Measurements from ENCODE around the gene RTN4R.
A peak's percentile ranks its signal among the peaks of the same experiment; 100 is the strongest.

RTN4R gene

DNA sequence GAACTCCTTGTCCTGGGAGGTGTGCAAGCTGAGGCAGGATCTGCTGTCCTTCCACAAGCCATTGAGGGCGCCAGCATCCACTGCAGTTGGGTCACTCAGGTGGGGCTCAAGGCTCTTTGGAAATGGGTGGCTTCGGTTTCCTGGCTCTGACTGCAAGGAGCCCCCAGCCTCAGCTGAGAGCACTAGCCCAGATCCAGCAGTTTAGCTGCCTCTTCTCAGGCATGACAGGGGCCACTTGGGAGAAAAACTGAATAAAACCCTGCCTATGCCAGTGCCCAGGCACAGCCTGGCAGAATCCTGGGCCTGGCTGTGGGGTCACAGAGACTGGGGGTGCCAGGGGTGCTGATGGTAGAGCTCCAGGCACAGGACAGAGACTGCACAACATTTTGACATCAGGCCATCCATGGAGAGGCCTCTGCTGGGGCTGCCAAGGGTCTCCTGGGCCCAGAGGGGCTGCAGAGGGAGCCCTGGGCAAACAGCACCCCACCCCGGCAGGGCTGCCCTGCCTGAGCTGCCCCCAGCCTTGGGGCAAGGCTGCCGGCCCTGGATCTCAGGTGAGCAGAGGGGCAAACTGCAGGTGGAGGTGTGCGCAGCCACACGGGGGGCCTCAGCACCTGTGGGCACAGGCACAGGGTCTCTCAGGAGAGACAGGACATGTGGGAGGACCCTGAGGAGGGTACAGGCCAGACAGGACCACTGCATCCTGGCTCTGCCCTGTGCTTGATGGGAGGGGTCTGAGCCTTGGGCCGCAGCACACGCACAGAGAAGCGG is 28.3 kb downstream of the RTN4R start:
- DNase-seq = no peak

DNA sequence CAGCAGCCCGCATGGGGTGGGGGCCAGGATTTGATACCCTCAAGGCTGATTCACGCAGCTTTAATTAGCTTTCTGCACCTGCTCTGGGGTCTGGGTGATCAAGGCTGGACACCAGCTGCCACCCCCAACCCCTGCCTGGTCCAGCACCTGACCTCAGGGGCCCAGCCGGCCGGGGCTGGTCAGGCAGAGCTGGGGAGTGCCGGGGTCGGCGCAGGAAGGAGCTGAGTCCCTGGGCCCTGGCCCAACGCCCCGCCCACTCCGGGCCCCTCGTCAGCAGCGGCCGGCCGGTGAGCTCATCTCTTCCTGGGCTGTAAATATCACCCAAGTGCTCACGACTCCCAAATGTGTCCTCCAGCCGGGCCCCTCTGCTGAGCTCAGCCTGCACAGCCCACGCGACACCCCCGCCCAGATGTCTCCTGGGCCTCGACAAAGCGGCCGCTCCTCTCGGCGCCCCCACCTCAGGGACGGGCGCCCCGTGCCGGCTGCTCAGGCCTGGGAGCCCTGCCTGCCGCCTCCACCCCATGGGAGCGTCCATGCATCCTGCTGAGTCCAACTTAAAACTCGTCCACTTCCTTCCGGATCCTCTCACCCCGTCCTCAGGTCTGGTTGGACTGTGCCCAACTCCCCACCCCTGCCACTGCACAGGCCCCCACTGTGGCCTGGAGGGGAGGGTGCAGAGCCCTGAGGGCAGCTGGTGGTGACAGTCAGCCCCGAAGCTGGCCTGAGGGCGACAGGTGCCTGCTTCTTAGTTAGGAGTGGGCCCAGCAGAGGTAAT is 29.0 kb downstream of the RTN4R start:
- peak; percentile 16 for DNase-seq

DNA sequence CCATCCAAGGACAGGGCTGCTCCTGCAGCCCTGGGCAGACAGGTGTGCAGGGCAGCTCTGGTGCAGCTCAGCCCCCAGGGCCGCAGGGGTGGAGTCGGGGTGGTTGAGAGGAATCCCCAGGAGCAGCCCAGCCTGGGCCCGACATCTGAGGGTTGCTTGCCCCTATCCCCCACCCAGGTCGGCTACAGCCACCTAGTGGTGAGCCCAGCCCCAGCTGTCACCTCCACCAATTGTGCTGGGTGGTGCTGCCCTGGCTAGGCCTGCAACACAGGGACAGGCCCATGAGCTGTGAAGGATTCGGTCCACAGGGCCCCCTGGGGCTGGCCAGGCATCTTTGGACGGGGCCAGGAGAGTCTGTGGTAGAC is 29.6 kb downstream of the RTN4R start:
- DNase-seq = peak; percentile 65

DNA sequence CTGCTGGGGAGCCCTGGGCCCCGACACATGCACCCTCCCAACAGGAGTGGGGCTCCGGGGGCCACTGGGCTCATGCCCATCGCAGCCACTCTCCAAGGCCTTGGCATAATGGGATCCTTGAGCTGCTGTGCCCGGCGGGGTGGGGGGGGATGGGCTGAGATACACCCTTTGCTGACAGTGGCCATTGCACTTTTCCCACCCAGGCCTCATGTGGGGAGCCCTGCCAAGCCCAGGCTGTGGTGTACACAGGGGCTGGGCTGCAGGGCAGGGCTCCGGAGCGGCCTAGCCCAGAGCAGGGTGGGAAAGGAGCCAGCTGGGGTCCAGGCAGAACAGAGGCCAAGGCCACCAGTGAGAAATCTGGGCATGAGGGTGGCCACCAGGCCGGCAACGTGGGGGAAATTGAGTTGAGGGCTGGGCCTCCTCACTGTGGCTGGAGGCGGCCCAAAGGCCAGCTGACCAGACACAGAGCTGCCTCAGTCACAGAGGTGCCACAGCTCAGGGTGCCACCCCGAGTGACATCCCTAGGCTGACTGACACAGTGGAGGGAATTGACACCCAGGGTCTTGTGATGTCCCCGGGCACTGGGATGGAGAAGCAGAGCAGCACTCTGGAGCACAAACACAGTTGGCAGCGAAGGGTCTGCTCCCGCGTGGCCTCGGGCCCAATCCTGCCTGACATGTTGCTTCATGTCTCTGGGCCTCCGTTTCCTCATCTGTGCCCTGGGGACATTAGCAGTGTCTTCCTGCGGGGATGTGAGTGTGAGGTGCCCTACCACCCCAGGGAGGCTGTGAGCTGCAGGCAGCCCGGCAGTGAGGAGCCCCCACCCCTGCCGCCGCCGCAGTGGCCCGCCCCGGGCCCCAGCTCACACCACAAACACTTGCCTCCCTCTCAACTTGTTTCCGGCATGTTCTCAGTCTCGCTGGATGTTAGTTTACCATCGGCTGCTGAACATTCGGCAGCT is 30.4 kb downstream of the RTN4R start:
- peak; percentile 62 for DNase-seq

DNA sequence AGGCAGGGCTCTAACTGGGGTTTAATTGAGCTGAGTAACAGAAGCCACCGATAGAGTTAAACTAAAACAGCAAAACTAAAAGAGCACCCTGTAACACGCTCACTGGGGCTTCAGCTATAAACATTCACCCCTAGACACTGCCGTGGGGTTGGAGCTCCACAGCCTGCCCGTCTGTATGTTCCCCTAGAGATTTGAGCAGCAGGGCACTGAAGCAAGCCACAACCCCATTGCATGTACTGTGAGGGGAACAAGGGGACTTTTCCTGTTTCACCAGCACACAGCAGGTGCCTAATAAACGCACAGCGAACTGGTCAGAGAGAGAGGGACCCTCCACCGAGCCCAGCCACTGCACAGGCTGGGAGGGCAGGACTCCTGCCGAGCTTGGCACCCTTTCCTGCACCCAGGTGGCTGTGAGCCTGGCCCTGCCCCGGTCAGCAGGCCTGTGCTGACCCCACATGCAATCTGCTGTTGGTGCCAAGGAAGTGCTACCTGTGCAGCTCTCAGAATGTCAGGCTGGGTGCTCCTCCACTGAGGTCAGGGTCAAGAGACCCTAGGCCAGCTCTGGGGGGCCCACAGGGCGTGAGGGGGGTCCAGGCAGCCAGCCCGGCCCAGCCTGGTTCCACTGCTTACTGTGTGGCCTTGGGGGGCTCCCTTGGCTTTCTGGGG is 31.9 kb downstream of the RTN4R start:
- no peak for DNase-seq

DNA sequence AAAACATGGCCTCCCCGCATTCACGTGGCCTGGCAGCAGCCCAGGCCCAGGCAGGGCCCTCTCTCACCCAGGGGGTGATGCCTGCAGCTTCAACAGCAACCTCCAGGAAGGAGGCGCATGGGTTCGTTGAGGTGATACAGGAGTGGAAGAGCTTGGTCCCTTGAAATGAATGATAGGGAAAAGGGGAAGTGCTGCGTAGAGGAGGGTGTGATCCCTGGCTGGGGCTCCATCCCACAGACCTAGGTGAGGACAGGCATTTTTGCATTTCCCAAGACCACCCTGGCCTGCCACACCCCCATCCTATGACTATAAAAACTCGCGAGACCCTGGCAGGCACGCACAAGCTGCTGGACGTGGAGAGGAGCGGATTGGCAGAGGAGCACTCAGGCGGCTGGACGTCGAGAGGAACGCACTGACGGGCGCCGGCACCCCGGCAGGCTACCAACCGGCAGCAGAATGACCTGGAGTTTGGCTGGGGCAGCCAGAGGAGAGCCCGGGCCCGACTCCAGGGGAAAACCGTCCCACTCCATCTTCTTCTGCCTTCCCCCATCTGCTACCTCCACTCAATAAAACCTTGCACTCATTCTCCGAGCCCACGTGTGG is 32.6 kb downstream of the RTN4R start:
- no peak for DNase-seq

DNA sequence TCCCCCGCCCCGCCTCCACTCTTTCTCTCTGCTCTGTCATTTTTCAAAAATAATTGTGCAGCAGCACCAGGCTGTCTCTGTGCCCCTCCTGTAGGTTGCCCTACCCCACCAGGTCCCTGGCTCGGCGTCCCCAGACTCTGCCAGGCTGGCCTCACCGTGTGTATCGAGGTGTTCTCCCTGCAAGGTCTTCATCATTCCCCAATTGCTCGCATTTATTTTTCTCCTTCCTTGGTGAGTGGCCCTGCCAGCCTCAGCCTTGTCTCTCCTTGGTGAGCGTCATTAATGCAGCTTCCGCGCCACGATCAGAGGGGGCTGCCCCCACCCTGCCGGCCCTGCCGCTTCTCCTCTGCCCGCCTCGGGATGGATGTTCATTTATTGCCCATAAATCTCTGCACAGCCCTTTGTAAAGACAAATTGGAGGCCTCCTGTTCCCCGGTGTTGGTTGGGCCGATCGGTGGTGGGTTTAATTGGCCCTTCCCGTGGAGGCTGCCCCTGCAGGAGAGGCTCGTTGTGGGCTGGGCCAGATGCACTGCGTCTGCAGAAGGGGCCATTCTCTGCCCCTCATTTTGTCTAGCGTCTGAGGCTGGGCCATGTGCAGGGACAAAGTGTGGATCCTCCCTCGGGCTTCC is 33.2 kb downstream of the RTN4R start:
- DNase-seq = no peak

DNA sequence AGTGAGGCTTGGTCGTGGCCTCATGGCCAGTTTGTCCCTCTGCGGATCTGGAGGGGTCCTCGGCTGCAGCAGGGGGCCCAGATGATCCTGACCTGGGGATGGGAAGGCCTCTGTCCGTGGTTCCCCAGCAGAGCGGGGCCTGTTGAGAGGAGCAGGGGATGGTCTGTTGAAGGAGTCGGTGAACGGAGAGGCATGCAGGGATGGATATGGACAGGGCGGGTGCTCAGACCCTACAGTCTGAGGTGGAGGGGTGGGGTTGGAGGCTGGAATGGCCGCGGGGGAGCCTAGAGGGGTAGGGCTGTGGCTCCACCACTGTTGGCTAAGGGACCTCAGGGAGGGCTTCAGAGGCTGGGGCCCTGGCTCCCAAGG is 33.8 kb downstream of the RTN4R start:
- DNase-seq = no peak

DNA sequence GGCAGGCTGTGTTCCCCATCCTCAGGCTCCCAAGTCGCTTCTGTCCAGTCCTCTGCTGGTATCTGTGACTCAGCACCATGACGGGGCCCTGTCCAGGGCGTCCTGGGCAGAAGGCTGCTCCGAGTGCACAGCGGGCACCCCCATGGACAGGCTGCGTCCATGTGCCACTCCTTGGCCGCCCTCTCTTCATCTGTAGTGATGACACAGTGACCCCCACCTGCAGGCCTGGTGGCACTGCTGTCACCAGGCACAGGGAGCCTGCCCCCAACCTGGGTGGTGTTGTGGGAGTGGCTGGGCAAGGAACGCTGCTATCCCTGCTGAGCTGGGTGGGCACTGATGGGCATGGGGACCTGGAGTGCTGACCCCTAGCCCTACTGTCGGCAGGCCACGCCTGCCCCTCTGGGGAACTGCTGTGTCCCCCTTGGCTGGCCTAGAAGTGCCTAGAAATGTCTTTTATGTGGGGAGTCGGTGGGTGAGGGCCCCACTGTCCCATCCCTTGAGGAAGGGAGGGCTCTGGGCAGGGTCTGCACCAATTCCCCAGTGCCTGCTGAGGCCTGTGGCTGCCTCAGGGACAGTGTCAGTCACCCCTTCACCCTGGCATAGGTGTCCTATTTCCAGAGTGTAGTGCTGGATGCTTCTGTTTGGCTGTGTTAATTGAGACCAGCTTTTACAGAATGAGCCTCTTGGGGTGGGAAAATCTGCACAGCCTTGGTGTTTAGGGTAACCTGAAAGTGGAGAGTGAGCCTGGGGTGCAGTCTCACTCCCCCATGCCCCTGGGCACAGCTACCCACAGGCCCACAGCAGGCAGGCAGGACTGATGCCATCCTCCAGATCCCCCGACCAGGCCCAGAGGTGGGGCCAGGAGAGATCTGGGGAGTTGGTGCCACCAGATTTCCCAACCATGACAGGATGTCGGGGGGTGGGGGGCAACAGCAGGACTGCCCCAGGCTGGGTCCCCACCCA is 34.5 kb downstream of the RTN4R start:
- DNase-seq = no peak

DNA sequence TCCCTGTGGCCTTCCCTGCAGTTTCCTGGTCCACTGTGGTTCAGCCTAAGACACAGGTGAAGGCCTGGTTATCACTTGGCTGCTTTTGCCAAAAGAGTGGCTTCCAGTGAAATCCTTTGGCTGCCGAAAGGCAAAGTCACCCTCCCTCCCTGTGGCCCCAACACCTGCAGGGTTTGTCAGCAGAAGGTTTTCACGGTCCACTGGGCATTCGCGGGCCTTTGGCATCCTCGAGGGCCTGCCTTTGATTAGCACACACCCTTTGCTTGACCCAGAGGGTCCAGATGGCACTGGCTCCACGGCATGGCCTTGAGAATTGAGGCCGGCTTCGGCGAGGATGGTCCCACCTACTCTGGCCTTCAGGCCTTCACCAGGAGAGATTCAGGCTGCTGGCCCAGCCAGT is 35.3 kb downstream of the RTN4R start:
- no peak for DNase-seq

DNA sequence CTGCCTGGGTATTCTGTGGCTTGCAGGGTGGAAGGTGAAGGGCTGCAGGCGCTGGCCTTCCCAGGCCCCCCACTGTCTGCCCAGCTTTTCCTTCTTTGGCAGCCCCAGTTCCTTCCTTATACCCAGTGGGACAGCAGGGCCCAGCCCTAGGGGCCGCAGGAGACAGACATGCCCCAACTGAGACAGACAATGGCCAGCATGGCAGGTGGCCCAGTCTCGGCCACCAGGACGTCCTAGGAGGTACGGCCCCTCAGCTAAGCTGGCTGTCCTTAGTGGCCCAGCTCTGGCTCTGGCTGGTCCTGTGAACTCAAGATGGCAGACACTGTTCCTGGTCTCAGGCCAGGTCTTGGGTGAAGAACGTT is 35.9 kb downstream of the RTN4R start:
- no peak for DNase-seq

DNA sequence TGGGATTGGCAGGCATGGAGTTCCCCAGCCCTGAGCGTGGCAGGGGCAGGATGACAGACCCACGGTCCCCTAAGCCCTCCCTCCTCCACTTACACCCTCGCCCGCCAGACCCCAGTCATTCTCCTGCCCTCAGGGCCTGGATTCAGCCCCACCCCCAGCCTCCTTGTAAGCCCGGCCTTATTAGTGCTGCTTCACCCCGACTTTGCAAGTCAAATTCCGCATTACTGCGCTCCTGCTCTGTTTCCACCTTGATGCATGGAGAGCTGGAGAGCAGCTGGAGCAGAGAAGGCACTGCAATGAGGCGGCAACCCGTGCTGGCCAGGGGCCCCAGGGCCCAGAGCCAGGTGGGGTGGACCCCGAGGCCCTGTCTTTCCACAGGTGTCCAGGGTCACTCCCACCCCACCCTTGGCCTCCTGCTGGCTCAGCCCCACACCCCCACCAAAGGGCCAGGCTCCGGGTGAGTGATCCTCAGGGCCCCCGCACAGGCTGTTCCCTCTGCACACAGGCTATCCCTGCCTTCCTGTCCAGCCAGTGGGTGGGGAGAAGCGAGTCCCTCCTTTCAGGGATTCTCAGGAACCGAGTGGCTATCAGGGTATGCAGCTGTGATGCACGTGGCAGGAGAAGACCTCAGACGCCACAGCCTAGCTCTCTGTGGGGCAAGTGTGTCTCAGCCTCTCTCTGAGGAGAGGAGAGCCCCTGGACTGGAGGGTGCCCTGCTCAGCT is 36.4 kb downstream of the RTN4R start:
- no peak for DNase-seq

DNA sequence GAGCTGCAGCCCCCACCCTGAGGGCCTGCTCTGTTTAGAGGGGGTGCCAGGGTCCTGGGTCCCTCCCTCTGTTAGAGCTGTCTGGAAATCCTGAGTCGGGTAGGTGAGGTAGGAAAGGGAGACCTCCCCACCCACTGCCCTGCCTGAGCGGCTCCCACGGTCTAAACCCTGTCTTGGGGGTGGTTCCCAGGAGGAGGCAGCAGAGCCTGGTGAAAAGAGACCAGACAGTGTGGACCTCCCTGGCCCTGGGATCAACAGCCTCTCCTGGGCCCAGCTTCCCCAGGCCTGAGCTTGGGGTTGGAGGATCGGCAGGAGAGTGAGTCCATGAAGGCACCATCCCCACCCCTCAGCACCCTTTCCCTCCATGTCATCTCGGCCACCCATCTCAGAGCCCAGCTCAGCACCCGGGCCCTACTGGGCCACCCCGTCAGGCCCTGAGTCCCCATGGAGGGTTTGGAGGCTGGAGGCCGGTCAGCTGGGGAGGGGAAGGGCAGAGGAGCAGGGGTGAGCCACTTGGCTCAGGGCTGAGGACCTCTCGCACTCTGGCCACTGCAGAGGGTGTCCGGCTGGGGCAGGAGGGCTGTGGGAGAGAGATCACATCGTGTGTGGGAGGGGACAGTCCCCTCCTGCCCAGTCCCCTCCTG is 37.2 kb downstream of the RTN4R start:
- no peak for DNase-seq

DNA sequence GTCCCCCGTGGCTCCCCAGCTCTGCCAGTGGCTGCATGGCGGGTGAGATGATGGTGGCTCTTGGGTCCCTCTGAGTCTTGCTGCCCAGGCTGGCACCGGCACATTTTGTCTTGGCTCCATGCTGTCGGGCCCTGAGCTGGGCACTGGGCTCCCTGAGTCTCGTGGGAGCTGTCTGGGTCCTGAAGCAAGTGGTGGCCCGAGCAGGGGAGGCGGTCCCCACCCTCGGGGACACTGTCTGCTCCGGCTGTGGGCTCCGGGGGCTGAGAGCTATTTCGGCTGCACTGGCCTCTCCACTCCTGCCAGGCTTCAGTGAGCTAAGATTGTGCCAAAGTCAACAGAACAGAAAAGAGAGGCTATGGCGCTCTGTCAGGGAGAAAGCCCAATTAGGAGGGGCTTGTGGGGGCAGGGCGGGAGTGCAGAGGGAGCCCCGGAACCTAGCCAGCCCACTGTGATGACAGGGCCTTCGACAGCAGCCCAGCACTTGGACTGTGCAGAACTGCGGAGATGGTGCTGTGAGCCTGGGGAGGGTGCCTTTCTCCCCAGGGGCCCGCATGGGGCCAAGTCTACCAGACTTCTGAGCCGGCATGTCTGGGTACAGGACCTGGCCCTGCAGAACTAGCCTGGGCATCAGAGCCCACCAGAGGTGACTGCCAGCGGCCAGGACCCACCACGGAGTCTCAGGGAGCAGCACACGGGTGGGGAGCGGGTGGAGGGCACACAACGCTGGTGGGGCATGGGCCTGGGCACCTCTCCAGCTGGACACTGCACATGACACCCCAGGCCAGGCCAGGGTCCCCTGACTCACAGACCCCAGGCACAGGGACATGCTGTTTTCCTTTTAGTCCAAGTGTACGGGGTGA is 38.0 kb downstream of the RTN4R start:
- DNase-seq = no peak

DNA sequence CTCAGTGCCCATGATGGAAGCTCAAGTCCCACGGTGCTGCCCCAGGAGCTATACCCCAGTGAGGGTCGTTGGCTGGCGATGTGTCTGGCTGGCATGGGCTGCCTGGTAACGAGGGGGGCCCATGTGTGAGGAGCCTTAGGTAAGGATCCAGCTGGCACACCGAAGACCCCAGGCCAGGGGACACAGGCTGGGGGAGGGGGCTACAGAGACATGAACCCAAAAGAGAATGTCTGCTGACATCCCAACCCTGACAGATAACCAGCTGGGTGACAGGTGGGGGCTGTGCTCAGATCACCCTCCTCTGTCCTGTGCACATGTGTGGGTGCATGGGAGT is 39.2 kb downstream of the RTN4R start:
- no peak for DNase-seq

DNA sequence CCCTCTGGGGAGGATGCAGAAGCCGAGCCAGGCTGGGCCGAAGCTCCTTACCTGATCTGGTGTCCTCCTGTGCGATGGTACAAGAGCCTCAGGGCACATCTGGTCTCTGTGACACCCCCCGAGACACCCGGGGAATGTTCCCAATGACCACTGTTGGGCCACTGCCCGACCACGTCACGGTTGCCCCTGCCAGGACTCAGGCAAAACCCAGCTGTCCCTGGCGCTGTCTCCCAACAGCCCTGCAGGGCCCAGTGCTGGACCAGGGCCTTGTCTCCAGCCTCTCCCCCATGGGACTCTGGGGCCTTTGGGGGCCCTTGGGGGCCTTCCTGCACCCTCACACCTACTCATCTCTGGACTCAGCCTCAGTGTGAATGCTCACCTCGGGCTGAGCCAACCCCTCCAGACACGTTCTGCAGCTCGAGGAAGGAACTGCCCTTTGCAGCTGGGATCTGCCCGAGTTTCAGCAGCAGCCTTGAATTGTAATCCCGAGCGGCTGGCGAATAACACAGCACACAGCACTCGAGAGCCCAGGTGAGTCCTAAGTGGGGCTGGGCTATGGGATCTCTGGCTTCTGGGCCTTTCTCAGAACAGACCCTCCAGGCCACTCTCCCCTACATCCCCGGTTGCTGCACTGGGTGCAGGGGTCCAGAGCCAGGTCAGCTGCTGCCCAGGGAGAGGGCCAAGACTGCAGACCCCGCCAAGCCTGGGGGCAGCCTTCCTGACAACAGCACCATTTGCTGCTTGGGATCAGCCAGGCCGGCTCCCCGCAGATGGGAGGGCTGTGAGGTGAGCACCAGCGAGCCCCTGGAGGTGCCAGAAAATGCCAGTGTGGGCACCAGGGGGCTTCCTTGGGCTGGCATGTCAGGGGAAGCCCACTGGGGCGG is 39.8 kb downstream of the RTN4R start:
- no peak for DNase-seq

DNA sequence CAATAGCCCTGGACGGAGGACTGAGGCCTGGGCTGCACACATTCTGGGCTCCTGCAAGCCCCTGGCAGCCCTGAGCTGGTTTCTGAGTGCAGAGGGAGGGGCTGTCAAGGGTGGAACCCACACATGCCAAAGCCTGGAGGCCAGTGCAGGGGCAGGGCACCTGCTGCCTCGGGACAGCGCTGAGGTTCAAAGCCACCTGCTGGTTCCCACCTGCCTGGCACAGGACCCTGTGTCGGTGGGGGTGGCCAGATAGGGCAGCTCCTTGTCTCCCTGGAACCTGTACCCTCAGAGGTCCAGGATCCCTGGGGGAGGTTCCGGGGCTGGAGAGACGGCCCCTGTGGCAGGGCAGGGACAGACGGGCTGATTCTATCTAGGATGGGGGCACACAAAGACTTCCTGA is 40.8 kb downstream of the RTN4R start:
- DNase-seq = no peak
